Esophagus muscularis mucosa (tissue), 4 donors: Measurements from ENCODE around the gene SV2A. TPM values are rescaled to one million over a fixed set of nuclear protein-coding genes. Genes with fewer than 3 reads are reported as not detected.
"Not testable (repeated sequence)": the region's sequence is repeated elsewhere in the genome, so short reads cannot be mapped to it uniquely, and the experiment has no call there.

Experiments
- DNase-seq: peaks from one replicate; pipeline ENCODE4 v3.0.0-alpha.2; 2017; ENCODE audit errors: extremely low spot score
- H3K27ac ChIP-seq, 4 donors: fragments of 200-600 bp; sonication (generic); replicated peaks in 1 of 4; 1 replicate in 3 of 4; 2 replicates in 1 of 4; pipeline ENCODE4 v1.5.1; 2016 to 2019; ENCODE audit warnings: mild to moderate bottlenecking in 1 of 4
- H3K27me3 ChIP-seq, 4 donors: fragments of 200-600 bp; sonication (generic); one replicate each; pipeline versions ENCODE4 v1.5.1 to v1.6.0; 2016 to 2019
- H3K36me3 ChIP-seq, 4 donors: fragments of 200-600 bp; sonication (generic); one replicate each; pipeline ENCODE4 v1.5.1; 2016 to 2019
- H3K4me1 ChIP-seq, 4 donors: fragments of 200-600 bp; sonication (generic); one replicate each; pipeline ENCODE4 v1.5.1; 2016 to 2019
- H3K4me3 ChIP-seq, 4 donors: fragments of 200-600 bp; sonication (generic); 1 replicate in 2 of 4; 2 replicates in 2 of 4; pipeline ENCODE4 v1.5.1; 2016 to 2019; ENCODE audit warnings: mild to moderate bottlenecking in 4 of 4, moderate library complexity in 1 of 4
- H3K9me3 ChIP-seq, 4 donors: fragments of 200-600 bp; sonication (generic); 1 replicate in 3 of 4; 2 replicates in 1 of 4; pipeline ENCODE4 v1.5.1; 2016 to 2019
- CTCF ChIP-seq, 3 experiments: fragments of 200-600 bp in 2 of 3; fragments of 450-650 bp in 1 of 3; sonication (generic) in 2 of 3; IDR thresholded peaks; one replicate each; pipeline ENCODE4 v1.5.1; 2017 to 2019; ENCODE audit warnings: antibody characterized with exemption in 3 of 3, mild to moderate bottlenecking in 2 of 3, moderate library complexity in 1 of 3
- EP300 ChIP-seq: sonication (generic); formaldehyde crosslinking; IDR thresholded peaks from one replicate; pipeline ENCODE4 v1.6.1; 2017; ENCODE audit warnings: antibody characterized with exemption
- POLR2A ChIP-seq: fragments of 450-650 bp; IDR thresholded peaks from one replicate; pipeline ENCODE4 v1.6.1; 2017; ENCODE audit warnings: antibody characterized with exemption, moderate library complexity, mild to moderate bottlenecking, low read depth
- POLR2AphosphoS5 ChIP-seq, 2 donors: sonication (generic); formaldehyde crosslinking; IDR thresholded peaks; one replicate each; pipeline ENCODE4 v1.6.1; 2017; ENCODE audit warnings: antibody characterized with exemption in 2 of 2
- WGBS: methylation state at CpG from one replicate; pipeline ENCODE4 v1.1.5; 2018; 5-methylcytosine and 5-hydroxymethylcytosine counted together
- intact Hi-C: fragments of 100-400 bp; cut with DNase I; formaldehyde crosslinking; loops from one replicate; pipeline ENCODE4 v1.15.1; 2023
- total RNA-seq, 4 donors: library from RNA; depleted of rRNA; stranded (reverse); fragments of >200 nt; gene quantifications; one replicate each; pipeline versions ENCODE4 v1.1.0 to v1.2.1, GENCODE V29; 2016

SV2A gene
- total RNA-seq, 4 donors from 2014 or later: 3.3 to 8.6 (median 5.5) TPM

GRCh38 chr1:149896575-149896974, 21.1 kb downstream of the SV2A start:
- peaks cover 9 to 16% (median 12%) of the 10 kb centered on the region in 4 donors for H3K4me1 ChIP-seq
- TF ChIP-seq CTCF (IDR thresholded peaks at IDR 0.05): no peak
- no peak for TF ChIP-seq POLR2AphosphoS5 (IDR thresholded peaks at IDR 0.05)
- no peak for TF ChIP-seq EP300
- TF ChIP-seq POLR2A: no peak
- H3K27me3 ChIP-seq: no peaks in the 10 kb centered on the region
- H3K36me3 ChIP-seq: no peaks in the 10 kb centered on the region
- intact Hi-C loops: no loop called here
- no peak overlapping the region for H3K27ac ChIP-seq
- no peak overlapping the region for H3K4me3 ChIP-seq
- WGBS: 96% methylated on average over 4 of the region's 4 CpGs
- no peak for DNase-seq
- no peaks in the 10 kb centered on the region for H3K9me3 ChIP-seq

- DNase-seq: no peak
- peaks cover 12 to 30% (median 20%) of the 10 kb centered on the region in 4 donors for H3K4me1 ChIP-seq
- TF ChIP-seq CTCF (IDR thresholded peaks at IDR 0.05): no peak
- TF ChIP-seq POLR2AphosphoS5 (IDR thresholded peaks at IDR 0.05): no peak
- TF ChIP-seq POLR2A: no peak
- TF ChIP-seq EP300: no peak
- H3K36me3 ChIP-seq: no peaks in the 10 kb centered on the region
- peaks cover 0 to 3% (median 0%) of the 10 kb centered on the region in 4 donors for H3K27me3 ChIP-seq
- H3K9me3 ChIP-seq: no peaks in the 10 kb centered on the region
- H3K4me3 ChIP-seq: peak overlapping the region; percentile 66 to 92 (median 80)
- peak overlapping the region; percentile 99 to 100 (median 99) for H3K27ac ChIP-seq
- intact Hi-C loops: no loop called here
- WGBS: 18% methylated on average over 6 of the region's 6 CpGs
Observed at GRCh38 chr1:149888999-149889289, 28.7 kb downstream of the SV2A start.

GRCh38 chr1:149888247-149888998, 29.2 kb downstream of the SV2A start:
- peaks cover 17 to 35% (median 25%) of the 10 kb centered on the region in 4 donors for H3K4me1 ChIP-seq
- H3K9me3 ChIP-seq: no peaks in the 10 kb centered on the region
- intact Hi-C loops: no loop called here
- peak; percentile 96 for DNase-seq
- peak overlapping the region; percentile 66 to 92 (median 80) for H3K4me3 ChIP-seq
- H3K36me3 ChIP-seq: no peaks in the 10 kb centered on the region
- peak; percentile 6 for TF ChIP-seq POLR2A
- peak; percentile 58 to 61 (median 60) for TF ChIP-seq CTCF (IDR thresholded peaks at IDR 0.05)
- no peak for TF ChIP-seq EP300
- TF ChIP-seq POLR2AphosphoS5 (IDR thresholded peaks at IDR 0.05): no peak
- peaks cover 0 to 3% (median 0%) of the 10 kb centered on the region in 4 donors for H3K27me3 ChIP-seq
- H3K27ac ChIP-seq: peak overlapping the region; percentile 99 to 100 (median 99)
- 3% methylated on average over 28 of the region's 28 CpGs for WGBS

- intact Hi-C loops: no loop called here
- DNase-seq: peak; percentile 95
- Histone ChIP-seq H3K4me3 (peak overlapping the region; percentile 66 to 92 (median 80)), H3K9me3 (no peaks in the 10 kb centered on the region), H3K27me3 (peaks cover 0 to 3% (median 0%) of the 10 kb centered on the region in 4 donors), H3K4me1 (peaks cover 18 to 42% (median 27%) of the 10 kb centered on the region in 4 donors), H3K36me3 (no peaks in the 10 kb centered on the region), H3K27ac (peak overlapping the region; percentile 99 to 100 (median 99))
- TF ChIP-seq CTCF (IDR thresholded peaks at IDR 0.05) (no peak), POLR2AphosphoS5 (IDR thresholded peaks at IDR 0.05) (peak in 1 of 2 donors; percentile 93), POLR2A (peak; percentile 70), EP300 (no peak)
- WGBS: 1% methylated on average over 44 of the region's 46 CpGs
Observed at GRCh38 chr1:149887456-149888246, 30.0 kb downstream of the SV2A start.

GRCh38 chr1:149887196-149887455, 30.5 kb downstream of the SV2A start:
- 5% methylated on average over 7 of the region's 13 CpGs for WGBS

More at GRCh38 chr1:149887196-149887455, 30.5 kb downstream of the SV2A start:
- DNase-seq, intact Hi-C loops, H3K9me3 ChIP-seq, H3K27me3 ChIP-seq, H3K36me3 ChIP-seq: not testable (repeated sequence)
- Histone ChIP-seq H3K27ac (peak overlapping the region; percentile 99 to 100 (median 99)), H3K4me3 (peak overlapping the region; percentile 66 to 92 (median 80)), H3K4me1 (peaks cover 18 to 42% (median 27%) of the 10 kb centered on the region in 4 donors)
